HEK293T (cell line): ENCODE data around the gene KRT15.

Experiments used
- FOXA1 ChIP-seq: fragments of 450-650 bp; IDR thresholded peaks from 2 replicates; pipeline ENCODE4 v1.6.1; 2016; ENCODE audit warnings: mild to moderate bottlenecking
- FOXK2 ChIP-seq: fragments of 450-650 bp; IDR thresholded peaks from 2 replicates; pipeline ENCODE4 v1.6.1; 2016; ENCODE audit warnings: mild to moderate bottlenecking

GRCh38 chr17:41523787-41524186, 5.1 kb upstream of the KRT15 start:
- TF ChIP-seq FOXA1: no peak
- TF ChIP-seq FOXK2: no peak
